Measurements from ENCODE around the gene SLC7A6. TPM values are rescaled to one million over a fixed set of nuclear protein-coding genes. Genes with fewer than 3 reads are reported as not detected.

The SLC7A6 gene
- total RNA-seq, 2 experiments from 2014 or later: 53.1 to 79.5 TPM

DNA sequence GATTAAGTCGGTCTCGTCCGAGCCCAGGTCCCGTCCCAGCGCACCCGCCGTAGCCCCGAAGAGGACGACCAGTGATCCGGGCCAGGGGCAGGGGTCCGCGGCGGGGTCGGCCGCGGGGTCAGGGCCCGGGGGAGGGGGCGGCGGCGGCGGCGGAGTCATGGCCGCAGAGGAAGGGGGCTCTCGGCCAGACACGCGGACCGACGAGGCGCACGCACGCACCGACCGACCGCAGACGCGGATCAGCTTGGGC is 28.5 kb upstream of the SLC7A6 start, which contains the start of gene ESRP2:
Gene ESRP2 (minus strand): TSS at position 241 of the 250 bp plus-strand sequence. CDS start 82 bp downstream, at position 159.
- Histone ChIP-seq H2AFZ (ENCODE audit: low read length) (peak within 1 kb of the TSS; percentile 60; the same call in 1 of the 2 replicates), H3K36me3 (ENCODE audit: insufficient read depth, low read length) (no peaks in the 10 kb centered on the region), H3K9me3 (ENCODE audit: low read length) (no peaks in the 10 kb centered on the region), H3K4me1 (ENCODE audit: insufficient read depth, low read length, poor library complexity, severe bottlenecking) (peaks cover 36% of the 10 kb centered on the region), H3K27ac (ENCODE audit: low read depth, low read length, poor library complexity, severe bottlenecking) (no peak within 1 kb of the TSS), H4K20me1 (ENCODE audit: insufficient read depth, low read length) (no peaks in the 10 kb centered on the region), H3K79me2 (ENCODE audit: insufficient read depth, low read depth, low read length) (no peaks in the 10 kb centered on the region), H3K4me2 (ENCODE audit: low read length) (peak within 1 kb of the TSS; percentile 77; the same call in 1 of the 2 replicates), H3K4me3 (ENCODE audit: low read depth, low read length, poor library complexity, severe bottlenecking) (no peak within 1 kb of the TSS), H3K9me2 (ENCODE audit: insufficient read depth, low read length) (no peaks in the 10 kb centered on the region)
- TF ChIP-seq, protein P1, sequence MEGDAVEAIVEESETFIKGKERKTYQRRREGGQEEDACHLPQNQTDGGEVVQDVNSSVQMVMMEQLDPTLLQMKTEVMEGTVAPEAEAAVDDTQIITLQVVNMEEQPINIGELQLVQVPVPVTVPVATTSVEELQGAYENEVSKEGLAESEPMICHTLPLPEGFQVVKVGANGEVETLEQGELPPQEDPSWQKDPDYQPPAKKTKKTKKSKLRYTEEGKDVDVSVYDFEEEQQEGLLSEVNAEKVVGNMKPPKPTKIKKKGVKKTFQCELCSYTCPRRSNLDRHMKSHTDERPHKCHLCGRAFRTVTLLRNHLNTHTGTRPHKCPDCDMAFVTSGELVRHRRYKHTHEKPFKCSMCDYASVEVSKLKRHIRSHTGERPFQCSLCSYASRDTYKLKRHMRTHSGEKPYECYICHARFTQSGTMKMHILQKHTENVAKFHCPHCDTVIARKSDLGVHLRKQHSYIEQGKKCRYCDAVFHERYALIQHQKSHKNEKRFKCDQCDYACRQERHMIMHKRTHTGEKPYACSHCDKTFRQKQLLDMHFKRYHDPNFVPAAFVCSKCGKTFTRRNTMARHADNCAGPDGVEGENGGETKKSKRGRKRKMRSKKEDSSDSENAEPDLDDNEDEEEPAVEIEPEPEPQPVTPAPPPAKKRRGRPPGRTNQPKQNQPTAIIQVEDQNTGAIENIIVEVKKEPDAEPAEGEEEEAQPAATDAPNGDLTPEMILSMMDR (conservative IDR thresholded peaks at IDR 0.05; ENCODE audit: low read length): no peak
- TF ChIP-seq EZH2phosphoT487 (IDR thresholded peaks at IDR 0.05; ENCODE audit: borderline replicate concordance, low read depth, low read length): no peak
- ChIA-PET CTCF (ENCODE audit: unreplicated experiment) (no interaction called here), POLR2A (no interaction called here)
- BruUV-seq (replicated peaks): no TSS peak
- no peak for DNase-seq (ENCODE audit: low spot score)
- intact Hi-C loops (cut with micrococcal nuclease; ENCODE audit: unreplicated experiment): no loop called here

DNA sequence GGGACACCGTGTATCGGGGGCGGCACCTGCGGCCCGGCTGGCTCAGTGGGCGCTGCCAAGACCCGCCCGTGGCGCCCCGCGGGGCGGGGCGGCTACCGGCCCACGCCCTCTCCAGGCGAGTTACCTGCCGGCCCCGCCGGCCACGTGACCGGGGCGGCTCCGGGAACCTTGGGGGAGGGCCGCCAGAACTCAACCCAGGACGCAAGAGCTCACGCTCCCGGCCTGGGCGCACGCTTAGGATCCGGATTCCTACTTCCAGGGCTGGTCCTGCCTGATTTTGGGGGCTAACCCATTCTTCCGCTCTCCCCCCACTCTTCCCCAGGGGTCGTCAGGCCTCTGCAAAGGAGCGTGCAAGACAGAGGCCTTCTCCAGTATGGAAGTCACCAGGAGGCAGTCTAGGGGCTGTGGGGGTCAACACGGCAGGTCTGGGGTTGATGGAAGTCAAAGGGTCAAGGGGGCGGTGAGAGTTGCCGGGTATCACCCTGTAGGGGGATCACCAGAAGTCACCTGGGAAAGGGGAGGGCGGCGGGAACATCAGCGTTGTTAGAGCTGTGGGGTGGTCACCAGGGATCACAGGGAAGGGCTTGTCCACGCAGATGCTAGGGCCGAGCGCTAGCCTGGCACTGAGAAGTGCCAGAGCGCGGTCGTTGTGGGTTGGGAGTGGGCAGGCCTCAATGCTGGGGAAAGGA is 28.0 kb upstream of the SLC7A6 start:
- no TSS peak for BruUV-seq (replicated peaks)
- Histone ChIP-seq H3K4me3 (ENCODE audit: low read depth, low read length, poor library complexity, severe bottlenecking) (no peak overlapping the region), H3K36me3 (ENCODE audit: insufficient read depth, low read length) (no peaks in the 10 kb centered on the region), H3K79me2 (ENCODE audit: insufficient read depth, low read depth, low read length) (no peaks in the 10 kb centered on the region), H4K20me1 (ENCODE audit: insufficient read depth, low read length) (no peaks in the 10 kb centered on the region), H2AFZ (ENCODE audit: low read length) (no peak overlapping the region), H3K9me2 (ENCODE audit: insufficient read depth, low read length) (no peaks in the 10 kb centered on the region), H3K4me2 (ENCODE audit: low read length) (peak overlapping the region; percentile 77; the same call in 1 of the 2 replicates), H3K9me3 (ENCODE audit: low read length) (no peaks in the 10 kb centered on the region), H3K4me1 (ENCODE audit: insufficient read depth, low read length, poor library complexity, severe bottlenecking) (peaks cover 36% of the 10 kb centered on the region), H3K27ac (ENCODE audit: low read depth, low read length, poor library complexity, severe bottlenecking) (no peak overlapping the region)
- DNase-seq (ENCODE audit: low spot score): no peak
- ChIA-PET CTCF (ENCODE audit: unreplicated experiment) (no interaction called here), POLR2A (interaction anchor here (0.8 kb wide), 1 partner anchor 22 kb away, joined by 4 read pairs; no protein-coding TSS in a partner anchor)
- TF ChIP-seq, protein P1 (conservative IDR thresholded peaks at IDR 0.05; ENCODE audit: low read length): no peak
- no peak for TF ChIP-seq EZH2phosphoT487 (IDR thresholded peaks at IDR 0.05; ENCODE audit: borderline replicate concordance, low read depth, low read length)
- intact Hi-C loops (cut with micrococcal nuclease; ENCODE audit: unreplicated experiment): no loop called here

DNA sequence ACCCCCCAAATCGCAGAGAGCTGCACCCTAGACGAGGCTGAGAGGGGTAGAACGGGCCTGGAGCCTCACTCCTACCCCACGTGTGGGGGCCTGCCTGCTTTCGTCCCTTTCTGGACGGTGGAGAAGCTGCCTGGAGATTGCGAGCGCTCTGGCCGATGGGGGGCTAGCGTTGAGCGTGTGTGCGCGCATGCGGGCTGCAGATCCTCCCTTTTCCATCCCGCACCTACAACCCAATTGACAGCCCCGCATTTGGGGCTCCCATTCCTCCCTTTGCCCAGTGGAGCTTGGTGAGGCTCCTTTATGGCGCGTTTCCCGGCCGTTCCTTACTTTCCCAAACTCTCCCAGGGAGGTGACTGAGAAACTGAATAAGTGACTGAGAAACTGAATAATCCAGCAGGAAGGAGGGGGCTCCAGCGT is 27.5 kb upstream of the SLC7A6 start:
- peak overlapping the region; percentile 65 for H3K4me3 ChIP-seq (ENCODE audit: low read depth, low read length, poor library complexity, severe bottlenecking)

More for the DNA sequence above, 27.5 kb upstream of the SLC7A6 start:
- H3K36me3 ChIP-seq (ENCODE audit: insufficient read depth, low read length): no peaks in the 10 kb centered on the region
- no peaks in the 10 kb centered on the region for H3K9me3 ChIP-seq (ENCODE audit: low read length)
- intact Hi-C loops (cut with micrococcal nuclease; ENCODE audit: unreplicated experiment): no loop called here
- H4K20me1 ChIP-seq (ENCODE audit: insufficient read depth, low read length): no peaks in the 10 kb centered on the region
- ChIA-PET CTCF (ENCODE audit: unreplicated experiment) (no interaction called here), POLR2A (interaction anchor here (0.8 to 0.9 kb wide), 2 partner anchors 21 to 393 kb away, joined by 3 to 4 read pairs; no protein-coding TSS in a partner anchor)
- H3K4me1 ChIP-seq (ENCODE audit: insufficient read depth, low read length, poor library complexity, severe bottlenecking): peaks cover 36% of the 10 kb centered on the region
- TF ChIP-seq, protein P1 (conservative IDR thresholded peaks at IDR 0.05; ENCODE audit: low read length): no peak
- TF ChIP-seq EZH2phosphoT487 (IDR thresholded peaks at IDR 0.05; ENCODE audit: borderline replicate concordance, low read depth, low read length): no peak
- no peak for DNase-seq (ENCODE audit: low spot score)
- H3K9me2 ChIP-seq (ENCODE audit: insufficient read depth, low read length): no peaks in the 10 kb centered on the region
- no TSS peak for BruUV-seq (replicated peaks)
- peak overlapping the region; percentile 60; the same call in 1 of the 2 replicates for H2AFZ ChIP-seq (ENCODE audit: low read length)
- peak overlapping the region; percentile 77 for H3K4me2 ChIP-seq (ENCODE audit: low read length)
- no peak overlapping the region for H3K27ac ChIP-seq (ENCODE audit: low read depth, low read length, poor library complexity, severe bottlenecking)
- H3K79me2 ChIP-seq (ENCODE audit: insufficient read depth, low read depth, low read length): no peaks in the 10 kb centered on the region

All from OCI-LY7 (cell line).